ENCODE measurements around the gene GABARAP. TPM values are rescaled to one million over a fixed set of nuclear protein-coding genes. Genes with fewer than 3 reads are reported as not detected.

The GABARAP gene
- polyA plus RNA-seq, 1 experiment: 984 TPM

DNA sequence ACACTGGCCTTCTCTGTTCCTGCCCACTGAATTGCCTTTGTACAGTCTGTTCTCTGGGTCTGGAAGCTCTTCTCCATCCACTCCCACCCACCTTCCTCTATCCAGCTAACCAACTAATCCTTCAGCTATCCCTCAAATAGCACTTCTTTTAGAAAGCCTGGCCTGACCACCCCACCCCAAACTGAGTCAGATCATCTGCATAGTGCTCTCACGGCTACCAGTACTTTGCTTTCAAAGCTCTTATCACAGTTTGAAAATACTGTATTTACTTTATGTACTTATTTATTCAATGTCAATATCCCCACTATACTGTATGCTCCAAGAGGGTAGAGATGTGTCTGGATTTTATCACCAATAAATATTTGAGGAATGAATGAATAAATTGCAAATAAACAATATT lies 24.5 kb upstream of the GABARAP start:
- POLR2A ChIA-PET: interaction anchor here (1.5 kb wide), 1 partner anchor 24 kb away, joined by 5 read pairs; no protein-coding TSS in a partner anchor

DNA sequence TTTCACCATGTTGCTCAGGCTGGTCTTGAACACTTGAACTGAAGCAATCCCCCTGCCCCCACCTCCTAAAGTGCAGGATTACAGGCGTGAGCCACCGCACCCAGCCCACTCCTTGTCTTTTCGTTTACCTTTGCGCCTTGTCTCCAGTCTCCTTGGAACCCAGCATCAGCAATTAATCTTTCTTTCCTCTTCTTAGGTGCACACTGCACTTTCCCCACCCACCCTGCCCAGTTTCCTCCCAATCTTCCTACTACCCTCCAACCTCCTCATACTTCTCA lies 21.5 kb upstream of the GABARAP start:
- Histone ChIP-seq H3K27me3 (ENCODE audit: control insufficient read depth, insufficient read depth, low read length) (peaks cover 8% of the 10 kb centered on the region), H3K4me3 (ENCODE audit: low read depth, low read length) (no peak overlapping the region), H3K9me3 (ENCODE audit: control insufficient read depth, insufficient read depth, low read length) (no peaks in the 10 kb centered on the region; the same call in 1 of the 2 replicates), H3K27ac (ENCODE audit: low read depth, low read length) (no peak overlapping the region)
- TF ChIP-seq, protein P1, sequence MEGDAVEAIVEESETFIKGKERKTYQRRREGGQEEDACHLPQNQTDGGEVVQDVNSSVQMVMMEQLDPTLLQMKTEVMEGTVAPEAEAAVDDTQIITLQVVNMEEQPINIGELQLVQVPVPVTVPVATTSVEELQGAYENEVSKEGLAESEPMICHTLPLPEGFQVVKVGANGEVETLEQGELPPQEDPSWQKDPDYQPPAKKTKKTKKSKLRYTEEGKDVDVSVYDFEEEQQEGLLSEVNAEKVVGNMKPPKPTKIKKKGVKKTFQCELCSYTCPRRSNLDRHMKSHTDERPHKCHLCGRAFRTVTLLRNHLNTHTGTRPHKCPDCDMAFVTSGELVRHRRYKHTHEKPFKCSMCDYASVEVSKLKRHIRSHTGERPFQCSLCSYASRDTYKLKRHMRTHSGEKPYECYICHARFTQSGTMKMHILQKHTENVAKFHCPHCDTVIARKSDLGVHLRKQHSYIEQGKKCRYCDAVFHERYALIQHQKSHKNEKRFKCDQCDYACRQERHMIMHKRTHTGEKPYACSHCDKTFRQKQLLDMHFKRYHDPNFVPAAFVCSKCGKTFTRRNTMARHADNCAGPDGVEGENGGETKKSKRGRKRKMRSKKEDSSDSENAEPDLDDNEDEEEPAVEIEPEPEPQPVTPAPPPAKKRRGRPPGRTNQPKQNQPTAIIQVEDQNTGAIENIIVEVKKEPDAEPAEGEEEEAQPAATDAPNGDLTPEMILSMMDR (IDR thresholded peaks at IDR 0.05; ENCODE audit: low read depth, low read length): no peak
- no peak for DNase-seq (ENCODE audit: low read depth, low spot score)
- CTCF ChIA-PET: no interaction called here
- POLR2A ChIA-PET: interaction anchor here (1.1 kb wide), 1 partner anchor 42 kb away, joined by 10 read pairs; no protein-coding TSS in a partner anchor

More for the DNA sequence above, 24.5 kb upstream of the GABARAP start:
- H3K9me3 ChIP-seq (ENCODE audit: control insufficient read depth, insufficient read depth, low read length): no peaks in the 10 kb centered on the region; the same call in 1 of the 2 replicates
- H3K4me3 ChIP-seq (ENCODE audit: low read depth, low read length): no peak overlapping the region
- TF ChIP-seq, protein P1 (IDR thresholded peaks at IDR 0.05; ENCODE audit: low read depth, low read length): no peak
- H3K27me3 ChIP-seq (ENCODE audit: control insufficient read depth, insufficient read depth, low read length): peaks cover 8% of the 10 kb centered on the region
- CTCF ChIA-PET: interaction anchor here (1.1 to 1.2 kb wide), 3 partner anchors 12 to 30 kb away, joined by 4 to 7 read pairs (median 4); no protein-coding TSS in a partner anchor
- no peak for DNase-seq (ENCODE audit: low read depth, low spot score)
- no peak overlapping the region for H3K27ac ChIP-seq (ENCODE audit: low read depth, low read length)

DNA sequence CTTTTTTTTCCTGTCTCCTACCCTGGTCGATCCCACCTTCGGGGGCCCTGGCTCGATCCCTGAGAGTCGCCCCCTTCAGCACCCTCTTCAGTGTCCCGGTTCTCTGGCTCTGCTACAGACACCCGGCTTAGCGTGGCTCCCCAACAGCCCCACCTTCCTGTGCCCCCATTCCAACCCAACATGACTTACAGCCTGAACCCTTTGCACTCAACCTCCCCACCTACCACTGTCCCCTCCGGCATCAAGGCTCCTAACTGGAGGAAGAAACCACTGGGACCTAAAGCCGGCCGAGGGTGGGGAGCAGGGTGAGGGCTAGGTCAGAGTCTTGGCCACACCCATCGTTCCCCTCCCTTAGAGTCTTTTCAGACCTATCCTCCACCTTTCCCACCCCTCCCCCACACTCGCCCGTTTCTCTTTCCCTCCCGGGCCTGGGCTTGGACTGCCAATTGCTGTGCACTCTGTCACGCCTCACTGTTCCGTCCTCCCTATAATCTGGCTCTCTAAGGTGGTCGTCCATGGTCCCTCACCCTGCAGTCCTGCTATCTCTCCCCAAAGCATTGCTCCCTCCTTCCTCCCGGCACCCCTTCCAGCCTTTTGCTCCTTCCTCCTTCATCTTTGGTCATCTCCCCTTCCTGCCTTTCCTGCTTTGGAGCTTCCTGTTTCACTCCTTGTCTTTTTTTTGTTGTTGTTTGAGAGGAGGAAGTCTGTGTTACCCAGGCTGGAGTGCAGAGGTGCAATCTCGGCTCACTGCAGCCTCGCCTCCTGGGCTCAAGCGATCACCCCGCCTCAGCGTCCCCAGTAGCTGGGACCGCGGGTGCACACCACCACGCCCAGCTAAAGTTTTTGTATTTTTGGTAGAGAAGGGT lies 20.9 kb upstream of the GABARAP start:
- no peak for DNase-seq (ENCODE audit: low read depth, low spot score)
- Histone ChIP-seq H3K27ac (ENCODE audit: low read depth, low read length) (no peak overlapping the region), H3K4me3 (ENCODE audit: low read depth, low read length) (no peak overlapping the region), H3K27me3 (ENCODE audit: control insufficient read depth, insufficient read depth, low read length) (peaks cover 8% of the 10 kb centered on the region), H3K9me3 (ENCODE audit: control insufficient read depth, insufficient read depth, low read length) (no peaks in the 10 kb centered on the region; the same call in 1 of the 2 replicates)
- TF ChIP-seq, protein P1 (IDR thresholded peaks at IDR 0.05; ENCODE audit: low read depth, low read length): no peak
- ChIA-PET CTCF (no interaction called here), POLR2A (no interaction called here)

- ChIA-PET POLR2A (interaction anchor here (0.6 to 0.7 kb wide), 2 partner anchors 49 to 212 kb away, joined by 4 to 8 read pairs; no protein-coding TSS in a partner anchor), CTCF (no interaction called here)
- TF ChIP-seq, protein P1 (IDR thresholded peaks at IDR 0.05; ENCODE audit: low read depth, low read length): no peak
- peak within 1 kb of the TSS; percentile 40; the same call in 1 of the 2 replicates for H3K4me3 ChIP-seq (ENCODE audit: low read depth, low read length)
- H3K9me3 ChIP-seq (ENCODE audit: control insufficient read depth, insufficient read depth, low read length): no peaks in the 10 kb centered on the region; the same call in 1 of the 2 replicates
- H3K27ac ChIP-seq (ENCODE audit: low read depth, low read length): no peak within 1 kb of the TSS
- DNase-seq (ENCODE audit: low read depth, low spot score): no peak
- H3K27me3 ChIP-seq (ENCODE audit: control insufficient read depth, insufficient read depth, low read length): peaks cover 8% of the 10 kb centered on the region
Observed at GRCh38 chr17:7262192-7262934, 20.1 kb upstream of the GABARAP start, which contains the start of gene CLDN7. TSS of gene CLDN7 (minus strand) at chr17:7262478. CDS start at chr17:7262043, 435 bp downstream.
